B cell (primary cell): ENCODE results near the gene EGFLAM. TPM values are rescaled to one million over a fixed set of nuclear protein-coding genes. Genes with fewer than 3 reads are reported as not detected.

Source experiments
- ATAC-seq: fragments of 200-7000 bp; cut with Tn5 transposase; one replicate; pipeline ENCODE4 v1.10.0; 2021; ENCODE audit warnings: low read depth, mild to moderate bottlenecking, moderate number of reproducible peaks, moderate library complexity
- CTCF ChIA-PET: fragments of 350-600 bp; sonication (Branson Sonifier 250); formaldehyde crosslinking; loops from one replicate; lab custom pipeline; 2021; ENCODE audit warnings: antibody characterized with exemption, inconsistent platforms; lab: Charles Lee
- POLR2A ChIA-PET: fragments of 350-600 bp; sonication (Branson Sonifier 250); formaldehyde crosslinking; loops from one replicate; lab custom pipeline; 2021; ENCODE audit warnings: antibody characterized with exemption; lab: Charles Lee
- DNase-seq: peaks from one replicate; pipeline ENCODE4 v3.0.0; 2013
- H2AFZ ChIP-seq: 2 replicates; pipeline ENCODE4 v1.6.1; 2012; ENCODE audit warnings: mild to moderate bottlenecking, low read depth, low read length; ENCODE audit not compliant: insufficient read depth, poor library complexity, severe bottlenecking
- H3K27ac ChIP-seq, 2 donors: 1 replicate in 1 of 2; 2 replicates in 1 of 2; pipeline ENCODE4 v1.5.1; 2012 to 2013; ENCODE audit warnings: low read length in 2 of 2, mild to moderate bottlenecking in 2 of 2, moderate library complexity in 1 of 2
- H3K27me3 ChIP-seq, 4 experiments: fragments of 200-600 bp in 1 of 4; sonication (generic) in 1 of 4; replicated peaks in 1 of 4; 1 replicate in 2 of 4; 2 replicates in 2 of 4; pipeline versions ENCODE4 v1.6.1 to v1.7.0; 2013 to 2016; ENCODE audit warnings: low read length in 3 of 4, mild to moderate bottlenecking in 2 of 4, mixed read lengths in 1 of 4, moderate library complexity in 1 of 4; ENCODE audit not compliant: insufficient read depth in 4 of 4, control insufficient read depth in 3 of 4; ENCODE audit errors: control extremely low read depth in 1 of 4
- H3K36me3 ChIP-seq, 2 experiments: replicated peaks in 1 of 2; 1 replicate in 1 of 2; 2 replicates in 1 of 2; pipeline versions ENCODE4 v1.6.1 to v1.7.1; 2013; ENCODE audit warnings: low read length in 1 of 2; ENCODE audit not compliant: insufficient read depth in 2 of 2, control insufficient read depth in 1 of 2; ENCODE audit errors: control extremely low read depth in 1 of 2, extremely low read depth in 1 of 2
- H3K4me1 ChIP-seq, 2 donors: fragments of 200-600 bp in 1 of 2; sonication (generic) in 1 of 2; 1 replicate in 1 of 2; 2 replicates in 1 of 2; pipeline versions ENCODE4 v1.5.1 to v1.6.1; 2013 to 2017; ENCODE audit warnings: low read length in 2 of 2; ENCODE audit not compliant: control insufficient read depth in 2 of 2, insufficient read depth in 2 of 2
- H3K4me2 ChIP-seq: replicated peaks from 2 replicates; pipeline ENCODE3; 2012; ENCODE audit warnings: mild to moderate bottlenecking, low read depth, low read length; ENCODE audit not compliant: poor library complexity, severe bottlenecking
- H3K4me3 ChIP-seq, 5 experiments: fragments of 200-600 bp in 1 of 5; sonication (generic) in 1 of 5; 1 replicate in 3 of 5; 2 replicates in 2 of 5; pipeline versions ENCODE4 v1.5.1 to v1.7.0; 2011 to 2016; ENCODE audit warnings: low read length in 4 of 5, mild to moderate bottlenecking in 4 of 5, low read depth in 2 of 5, control low read depth in 1 of 5, moderate library complexity in 1 of 5; ENCODE audit not compliant: insufficient read depth in 1 of 5; ENCODE audit errors: control extremely low read depth in 1 of 5, extremely low read depth in 1 of 5
- H3K79me2 ChIP-seq: fragments of 200-600 bp; sonication (generic); one replicate; pipeline ENCODE4 v1.6.0; 2016; ENCODE audit warnings: low read length; ENCODE audit not compliant: control insufficient read depth, insufficient read depth
- H3K9ac ChIP-seq: fragments of 200-600 bp; sonication (generic); 2 replicates; pipeline ENCODE4 v1.6.1; 2017; ENCODE audit warnings: mild to moderate bottlenecking, low read length, moderate library complexity
- H3K9me3 ChIP-seq, 3 donors: one replicate each; pipeline versions ENCODE4 v1.6.1 to v1.7.1; 2013; ENCODE audit warnings: low read length in 2 of 3; ENCODE audit not compliant: control insufficient read depth in 2 of 3, insufficient read depth in 1 of 3; ENCODE audit errors: control extremely low read depth in 1 of 3
- H4K20me1 ChIP-seq: 2 replicates; pipeline ENCODE4 v1.6.0; 2012; ENCODE audit warnings: mild to moderate bottlenecking, low read length; ENCODE audit not compliant: insufficient read depth, control insufficient read depth, poor library complexity, severe bottlenecking
- H3K27ac Mint-ChIP-seq: one replicate; pipeline ENCODE4 v1.8.0; 2021; ENCODE audit warnings: mixed read lengths
- H3K27me3 Mint-ChIP-seq: one replicate; pipeline ENCODE4 v1.8.0; 2021; ENCODE audit warnings: mixed read lengths
- H3K4me1 Mint-ChIP-seq: one replicate; pipeline ENCODE4 v1.8.0; 2021; ENCODE audit warnings: mixed read lengths
- H3K4me3 Mint-ChIP-seq: one replicate; pipeline ENCODE4 v1.8.0; 2021; ENCODE audit warnings: mixed read lengths
- H3K9me3 Mint-ChIP-seq: one replicate; pipeline ENCODE4 v1.8.0; 2022; ENCODE audit warnings: mixed read lengths; ENCODE audit not compliant: insufficient read depth
- EZH2 ChIP-seq: IDR thresholded peaks from 2 replicates; pipeline ENCODE4 v1.6.1; 2012; ENCODE audit warnings: borderline replicate concordance, low read depth, mild to moderate bottlenecking, moderate library complexity, low read length; ENCODE audit not compliant: insufficient read depth, poor library complexity, severe bottlenecking
- WGBS: methylation state at CpG from one replicate; pipeline ENCODE4 v1.1.5; 2013; ENCODE audit warnings: missing lambda C conversion rate; ENCODE audit not compliant: insufficient coverage; 5-methylcytosine and 5-hydroxymethylcytosine counted together
- intact Hi-C: fragments of 100-400 bp; cut with micrococcal nuclease; formaldehyde crosslinking; loops from one replicate; pipeline ENCODE4 v1.10.0; 2022
- polyA plus RNA-seq: library from polyadenylated mRNA; depleted of rRNA; stranded (reverse); fragments of >200 nt; gene quantifications from 2 replicates; pipeline ENCODE4 v1.2.3, GENCODE V29; 2012
- total RNA-seq, 2 donors: library from RNA; stranded (reverse); fragments of 120-200 nt in 1 of 2; gene quantifications; 1 replicate in 1 of 2; 2 replicates in 1 of 2; pipeline versions ENCODE4 v1.2.3 to v1.2.4, GENCODE V29; 2013 to 2022
- TF ChIP-seq, protein P1 (sequence below): fragments of 200-600 bp; IDR thresholded peaks from one replicate; pipeline ENCODE4 v1.8.0; 2022; ENCODE audit warnings: antibody characterized with exemption, mild to moderate bottlenecking

EGFLAM gene
- total and polyA plus RNA-seq, 2 donors (not counting 1 experiment from before 2014, with no cell fraction given): not detected

DNA sequence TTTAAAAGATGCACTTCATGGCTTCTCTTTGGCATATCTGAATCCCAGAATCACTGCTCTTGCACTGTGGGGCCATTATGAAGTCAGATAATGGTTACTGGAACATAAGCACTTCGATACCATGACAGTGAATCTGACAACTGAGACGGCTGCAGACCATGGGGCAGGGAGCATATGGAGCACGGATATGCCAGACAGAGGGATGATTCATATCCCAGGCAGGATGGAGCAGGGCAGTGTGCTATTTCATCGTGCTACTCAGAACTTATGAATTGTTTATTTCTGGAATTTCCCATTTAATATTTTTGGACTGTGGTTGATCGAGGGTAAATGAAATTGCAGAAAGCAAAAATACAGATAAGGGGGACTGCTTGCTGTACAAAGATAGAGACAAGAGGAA lies 145.0 kb downstream of the EGFLAM start:
- H3K79me2 ChIP-seq: no peaks in the 10 kb centered on the region
- no peak overlapping the region for H3K4me2 ChIP-seq
- peaks cover 0 to 3% (median 0%) of the 10 kb centered on the region in 4 experiments for H3K27me3 ChIP-seq
- no peaks in the 10 kb centered on the region for H3K4me1 Mint-ChIP-seq
- no peak for TF ChIP-seq EZH2
- TF ChIP-seq, protein P1, sequence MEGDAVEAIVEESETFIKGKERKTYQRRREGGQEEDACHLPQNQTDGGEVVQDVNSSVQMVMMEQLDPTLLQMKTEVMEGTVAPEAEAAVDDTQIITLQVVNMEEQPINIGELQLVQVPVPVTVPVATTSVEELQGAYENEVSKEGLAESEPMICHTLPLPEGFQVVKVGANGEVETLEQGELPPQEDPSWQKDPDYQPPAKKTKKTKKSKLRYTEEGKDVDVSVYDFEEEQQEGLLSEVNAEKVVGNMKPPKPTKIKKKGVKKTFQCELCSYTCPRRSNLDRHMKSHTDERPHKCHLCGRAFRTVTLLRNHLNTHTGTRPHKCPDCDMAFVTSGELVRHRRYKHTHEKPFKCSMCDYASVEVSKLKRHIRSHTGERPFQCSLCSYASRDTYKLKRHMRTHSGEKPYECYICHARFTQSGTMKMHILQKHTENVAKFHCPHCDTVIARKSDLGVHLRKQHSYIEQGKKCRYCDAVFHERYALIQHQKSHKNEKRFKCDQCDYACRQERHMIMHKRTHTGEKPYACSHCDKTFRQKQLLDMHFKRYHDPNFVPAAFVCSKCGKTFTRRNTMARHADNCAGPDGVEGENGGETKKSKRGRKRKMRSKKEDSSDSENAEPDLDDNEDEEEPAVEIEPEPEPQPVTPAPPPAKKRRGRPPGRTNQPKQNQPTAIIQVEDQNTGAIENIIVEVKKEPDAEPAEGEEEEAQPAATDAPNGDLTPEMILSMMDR: no peak
- no peaks in the 10 kb centered on the region for H3K36me3 ChIP-seq
- H3K27ac Mint-ChIP-seq: no peak overlapping the region
- ATAC-seq (no peak), DNase-seq (no peak)
- H3K4me1 ChIP-seq: no peaks in the 10 kb centered on the region
- no peak overlapping the region for H3K4me3 ChIP-seq
- no peaks in the 10 kb centered on the region for H3K9me3 ChIP-seq
- ChIA-PET POLR2A (no interaction called here), CTCF (no interaction called here)
- no peak overlapping the region for H3K4me3 Mint-ChIP-seq
- no peaks in the 10 kb centered on the region for H3K9me3 Mint-ChIP-seq
- H3K27ac ChIP-seq: no peak overlapping the region
- H3K27me3 Mint-ChIP-seq: peaks cover 42% of the 10 kb centered on the region
- 81% methylated on average over 3 of the region's 5 CpGs for WGBS
- H2AFZ ChIP-seq: no peak overlapping the region
- no peak overlapping the region for H3K9ac ChIP-seq
- H4K20me1 ChIP-seq: no peaks in the 10 kb centered on the region
- intact Hi-C loops: no loop called here

DNA sequence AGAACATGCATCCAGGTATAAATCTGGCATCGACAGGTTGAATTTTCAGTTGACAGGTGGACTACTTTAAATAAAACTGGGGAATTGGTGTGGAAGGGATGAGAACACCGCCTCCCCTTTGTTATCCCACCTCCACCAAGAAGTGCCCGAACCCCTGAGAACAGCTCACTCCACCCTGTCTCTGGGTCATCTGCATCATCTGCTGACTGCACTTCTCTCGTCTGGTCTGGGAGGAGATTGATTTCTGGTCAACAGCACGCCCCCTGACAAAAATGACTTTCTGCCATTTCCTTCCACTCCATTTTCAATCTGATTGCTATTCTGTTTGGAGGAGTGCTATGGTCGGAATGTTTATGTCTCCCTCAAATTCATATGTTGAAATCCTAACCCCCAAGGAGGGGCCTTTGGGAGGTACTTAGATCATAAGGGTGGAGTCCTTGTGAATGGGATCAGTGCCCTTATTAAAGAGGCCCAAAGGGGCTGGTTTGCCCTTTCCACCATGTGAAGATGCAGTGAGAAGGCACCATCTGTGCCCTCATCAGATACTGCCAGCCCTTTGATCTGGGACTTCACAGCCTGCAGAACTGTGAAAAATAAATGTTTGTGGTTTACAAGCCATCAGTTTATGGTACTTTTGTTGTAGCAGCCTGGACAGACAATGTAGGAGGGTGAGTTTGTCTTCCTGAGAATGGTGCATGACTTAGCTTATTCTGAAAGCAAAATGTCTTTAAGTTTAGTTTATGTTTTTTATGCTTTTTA lies 145.7 kb downstream of the EGFLAM start:
- Histone ChIP-seq H3K27me3 (peaks cover 0 to 3% (median 0%) of the 10 kb centered on the region in 4 experiments), H4K20me1 (no peaks in the 10 kb centered on the region), H3K27ac (no peak overlapping the region), H3K9me3 (no peaks in the 10 kb centered on the region), H2AFZ (no peak overlapping the region), H3K79me2 (no peaks in the 10 kb centered on the region), H3K4me1 (no peaks in the 10 kb centered on the region), H3K36me3 (no peaks in the 10 kb centered on the region), H3K9ac (no peak overlapping the region), H3K4me2 (no peak overlapping the region), H3K4me3 (no peak overlapping the region)
- Mint-ChIP-seq H3K4me3 (no peak overlapping the region), H3K9me3 (no peaks in the 10 kb centered on the region), H3K27me3 (peaks cover 38% of the 10 kb centered on the region), H3K4me1 (no peaks in the 10 kb centered on the region), H3K27ac (no peak overlapping the region)
- no peak for ATAC-seq
- TF ChIP-seq, protein P1: no peak
- no peak for TF ChIP-seq EZH2
- POLR2A ChIA-PET: no interaction called here
- intact Hi-C loops: no loop called here
- no CpG with 5 or more reads among the region's 6 CpGs for WGBS
- CTCF ChIA-PET: no interaction called here
- no peak for DNase-seq
